Stimulated activated CD8-positive, alpha-beta memory T cell treated with anti-CD3 and anti-CD28 coated beads, Interleukin-7, amount 100 ng/mL, for 4 hours (primary cell): ENCODE measurements around the gene SERTAD2.

ENCODE experiments used
- DNase-seq, 2 donors: peaks; one replicate each; pipeline ENCODE4 v3.0.0-alpha.2; 2020; ENCODE audit warnings: low read depth in 2 of 2

The SERTAD2 gene

GRCh38 chr2:64582774-64583340, 70.9 kb downstream of the SERTAD2 start:
- DNase-seq: no peak

DNA sequence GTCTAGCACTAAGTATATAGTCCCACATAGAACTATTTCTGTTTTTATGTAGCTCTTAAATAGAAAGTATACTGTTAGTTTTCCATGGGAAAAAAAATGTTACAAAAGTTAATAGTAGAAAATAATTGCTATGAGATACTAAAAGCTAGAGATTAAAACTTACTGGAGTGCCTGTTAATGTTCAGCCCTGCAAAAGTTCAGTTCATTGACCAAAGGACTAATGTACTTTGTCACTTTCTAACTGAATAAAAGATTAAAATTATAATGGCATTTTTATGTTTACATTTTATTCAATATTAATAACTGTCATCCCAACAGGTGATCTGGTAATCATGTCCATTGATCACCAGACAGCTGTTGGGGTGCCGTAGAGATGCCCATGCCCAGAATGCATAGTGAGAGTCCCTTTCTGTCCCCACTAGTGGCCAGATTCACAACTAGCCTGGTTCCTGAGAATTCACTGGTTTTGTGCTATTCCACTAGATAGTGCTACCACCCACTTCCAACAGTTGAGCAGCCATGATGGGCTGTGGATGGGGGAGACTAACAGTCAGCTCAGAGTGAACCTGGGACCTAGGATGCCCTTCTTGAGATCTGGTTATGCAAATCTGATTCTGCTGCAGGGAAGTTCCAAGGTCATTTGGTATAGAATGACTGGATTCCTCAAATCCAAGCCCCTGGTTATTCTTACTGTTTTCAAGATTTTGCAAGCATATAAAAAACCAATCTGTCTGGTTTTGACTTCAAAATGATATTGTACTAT, 71.8 kb downstream of the SERTAD2 start:
- DNase-seq: no peak
